Endothelial cell of umbilical vein (primary cell): Measurements from ENCODE around the gene USP46.

Experiments
- CTCF ChIP-seq, 2 donors: IDR thresholded peaks; 1 replicate in 1 of 2; 2 replicates in 1 of 2; pipeline ENCODE4 v1.5.1; 2011; ENCODE audit warnings: low read length in 2 of 2, mild to moderate bottlenecking in 2 of 2, moderate library complexity in 2 of 2, control low read depth in 1 of 2, inconsistent platforms in 1 of 2, low read depth in 1 of 2; ENCODE audit not compliant: insufficient read depth in 1 of 2; ENCODE audit errors: extremely low read depth in 1 of 2
- EZH2 ChIP-seq: IDR thresholded peaks from 2 replicates; pipeline ENCODE4 v1.6.1; 2012; ENCODE audit warnings: borderline replicate concordance, low read depth, mild to moderate bottlenecking, moderate library complexity, low read length, inconsistent platforms; ENCODE audit not compliant: severe bottlenecking
- FOS ChIP-seq: IDR thresholded peaks from 2 replicates; pipeline ENCODE4 v1.6.1; 2011; ENCODE audit warnings: mild to moderate bottlenecking, low read length, moderate library complexity, borderline replicate concordance; ENCODE audit not compliant: insufficient read depth
- JUN ChIP-seq: IDR thresholded peaks from 2 replicates; pipeline ENCODE4 v1.6.1; 2011; ENCODE audit warnings: borderline replicate concordance, low read depth; ENCODE audit not compliant: insufficient read length, insufficient read depth
- POLR2A ChIP-seq: IDR thresholded peaks from 2 replicates; pipeline ENCODE4 v1.6.1; 2012; ENCODE audit warnings: low read depth, mild to moderate bottlenecking, control low read depth, low read length
- POLR2AphosphoS5 ChIP-seq: IDR thresholded peaks from 2 replicates; pipeline ENCODE4 v1.6.1; 2012; ENCODE audit warnings: low read depth, mild to moderate bottlenecking, control low read depth, low read length, moderate library complexity; ENCODE audit not compliant: insufficient read depth

GRCh38 chr4:52545099-52546069 lies 113.7 kb downstream of the USP46 start:
- TF ChIP-seq POLR2A: no peak
- TF ChIP-seq EZH2: no peak
- peak; percentile 92 to 94 for TF ChIP-seq CTCF (IDR thresholded peaks at IDR 0.05; ENCODE audit: extremely low read depth in 1 of 2, insufficient read depth in 1 of 2, low read depth in 1 of 2, low read length in 2 of 2)
- no peak for TF ChIP-seq FOS
- no peak for TF ChIP-seq JUN
- no peak for TF ChIP-seq POLR2AphosphoS5
